SU-DHL-6 (cell line): ENCODE data around the gene VSTM5.

ENCODE experiments used
- CTCF ChIP-seq: fragments of 200-600 bp; sonication (generic); IDR thresholded peaks from one replicate; pipeline ENCODE4 v1.5.1; 2017; ENCODE audit warnings: antibody characterized with exemption, mild to moderate bottlenecking, low read length, moderate library complexity; ENCODE audit not compliant: insufficient read depth, poor library complexity, severe bottlenecking
- EZH2phosphoT487 ChIP-seq: fragments of 200-600 bp; sonication (generic), shearing (Covaris generic); conservative IDR thresholded peaks from 2 replicates; pipeline ENCODE4 v1.6.1; 2018; ENCODE audit warnings: mild to moderate bottlenecking, antibody characterized with exemption, low read length, moderate library complexity, mixed read lengths

GRCh38 chr11:93840180-93840579 is 10.2 kb downstream of the VSTM5 start:
- TF ChIP-seq CTCF = no peak
- no peak for TF ChIP-seq EZH2phosphoT487
